ENCODE measurements around the gene PLEKHD1.

Gene PLEKHD1

DNA sequence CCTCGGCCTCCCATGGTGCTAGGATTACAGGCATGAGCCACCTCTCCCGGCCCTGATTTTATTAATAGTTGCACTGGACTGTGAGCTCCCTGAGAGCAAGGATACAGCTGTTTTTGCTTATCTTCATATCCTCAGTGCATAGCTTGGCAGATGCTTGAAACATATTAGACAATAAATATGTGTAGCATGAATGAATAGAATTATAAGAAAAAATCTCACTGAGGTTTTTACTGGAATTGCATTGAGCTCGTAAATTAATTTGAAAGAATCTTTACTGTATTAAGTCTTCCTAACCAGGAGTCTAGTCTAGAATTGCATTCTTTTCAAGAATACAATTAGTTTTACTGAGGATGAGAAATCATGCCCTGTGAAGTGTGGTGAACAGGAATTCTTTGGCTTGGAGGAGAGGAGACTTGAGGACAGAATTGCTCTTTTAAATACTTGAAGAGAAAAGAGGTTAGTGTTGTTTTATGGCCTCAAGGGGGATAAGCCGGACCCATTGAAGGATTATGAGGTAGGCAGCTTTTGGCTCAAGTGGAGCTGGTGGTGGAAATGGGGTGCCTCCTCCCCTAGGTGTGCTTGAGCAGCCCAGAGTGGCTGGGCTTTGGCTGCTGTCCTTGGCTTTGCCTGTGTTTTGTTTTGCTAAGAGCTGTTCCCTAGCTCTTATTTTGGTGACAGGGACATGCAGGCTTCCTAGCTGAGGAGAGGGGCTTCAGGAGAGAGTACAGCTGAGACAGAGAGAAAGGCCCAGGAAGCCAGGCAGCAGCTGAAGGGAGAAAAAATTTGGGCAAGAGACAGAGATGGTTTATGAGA lies 34.0 kb downstream of the PLEKHD1 start:
- DNase-seq (ENCODE audit: low read depth in 2 of 2), result no peak

DNA sequence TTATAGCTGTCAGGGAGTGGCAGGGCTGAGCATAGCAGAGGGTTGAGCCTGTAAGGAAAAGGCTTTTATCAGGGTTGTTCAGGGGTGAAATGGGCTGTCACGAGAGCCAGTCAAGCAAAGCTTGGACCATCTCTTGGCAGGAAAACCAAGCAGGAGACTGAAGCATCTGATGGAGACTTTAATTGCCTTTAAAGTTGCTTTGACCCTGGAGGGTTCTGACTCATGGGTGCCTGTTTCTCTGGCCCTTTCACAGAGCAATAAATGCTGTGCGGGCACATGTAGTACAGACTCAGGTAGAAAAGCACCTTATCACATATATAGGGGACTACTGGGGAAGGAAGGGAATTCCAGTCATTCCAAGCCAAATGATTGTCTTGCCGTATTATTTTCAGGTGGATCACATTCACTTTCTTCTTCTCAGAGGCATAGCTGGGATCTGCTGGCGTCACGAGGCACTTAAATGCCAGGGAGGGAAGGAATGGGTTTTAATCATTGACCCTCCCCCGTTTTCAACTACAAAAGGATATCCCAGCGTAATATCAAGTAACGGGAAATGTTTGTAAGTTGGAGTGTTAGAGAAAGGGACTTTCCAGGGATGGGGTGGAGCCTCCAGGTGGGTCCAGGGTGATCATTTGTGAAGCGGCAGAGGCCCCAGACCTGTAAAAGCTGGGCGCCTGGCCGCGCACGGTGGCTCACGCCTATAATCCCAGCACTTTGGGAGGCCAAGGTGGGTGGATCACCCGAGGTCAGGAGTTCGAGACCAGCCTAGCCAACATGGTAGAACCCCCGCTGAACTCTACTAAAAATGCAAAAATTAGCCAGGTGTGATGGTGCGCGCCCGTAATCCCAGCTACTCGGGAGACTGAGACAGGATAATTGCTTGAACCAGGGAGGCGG lies 34.9 kb downstream of the PLEKHD1 start:
- no peak for DNase-seq (ENCODE audit: low read depth in 2 of 2)

DNA sequence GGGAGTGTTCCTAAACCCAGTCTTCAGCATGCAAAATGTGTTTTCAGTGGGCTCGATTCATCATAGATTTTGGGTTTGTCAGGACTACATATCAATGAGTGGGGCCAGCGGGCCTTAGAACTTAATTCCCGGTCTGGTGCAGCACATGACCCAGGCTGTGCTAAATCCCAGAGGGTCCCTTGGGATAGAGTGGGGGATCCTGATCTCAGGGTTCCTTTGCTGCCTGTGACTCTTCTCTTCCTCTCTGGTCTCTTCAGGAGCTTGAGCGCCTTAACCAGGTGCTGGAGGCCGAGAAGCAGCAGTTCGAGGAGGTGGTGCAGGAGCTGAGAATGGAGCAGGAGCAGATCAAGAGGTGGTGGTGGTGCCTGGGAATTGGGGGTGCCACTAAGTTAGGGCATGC lies 37.5 kb downstream of the PLEKHD1 start:
- DNase-seq (ENCODE audit: low read depth in 2 of 2), result no peak

DNA sequence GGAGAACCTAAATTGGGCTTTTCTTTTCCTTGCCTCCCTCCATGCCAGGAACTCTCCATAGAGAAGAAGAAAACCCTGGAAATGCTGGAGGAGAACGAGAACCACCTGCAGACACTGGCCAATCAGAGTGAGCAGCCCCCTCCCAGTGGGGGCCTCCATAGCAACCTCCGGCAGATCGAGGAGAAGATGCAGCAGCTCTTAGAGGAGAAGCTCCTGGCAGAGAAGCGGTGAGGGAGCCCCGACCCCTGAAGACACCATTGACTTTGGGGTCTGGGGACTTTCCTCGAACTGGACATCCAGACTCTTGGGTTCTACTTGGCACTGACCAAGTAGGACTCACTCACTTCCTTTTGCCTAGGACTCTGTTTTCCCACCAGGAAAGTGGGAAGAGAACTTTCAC lies 41.4 kb downstream of the PLEKHD1 start:
- DNase-seq (ENCODE audit: low read depth in 2 of 2), result no peak

DNA sequence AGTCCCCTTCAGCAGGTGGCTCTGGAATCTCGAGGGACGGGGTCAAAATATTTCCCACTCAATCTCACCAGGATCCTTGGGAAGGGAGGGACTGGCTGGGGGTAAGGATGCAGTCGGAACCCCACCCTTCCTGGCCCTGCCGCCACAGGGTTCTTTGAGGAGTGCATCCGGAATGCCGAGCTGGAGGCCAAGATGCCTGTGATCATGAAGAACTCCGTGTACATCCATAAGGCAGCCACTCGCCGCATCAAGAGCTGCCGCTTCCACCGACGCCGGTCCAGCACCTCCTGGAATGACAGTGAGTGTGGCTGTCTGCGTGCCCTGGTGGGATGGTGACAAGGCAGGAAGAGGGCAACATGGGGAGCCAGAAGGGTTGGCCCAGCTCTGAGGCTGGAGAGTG lies 43.1 kb downstream of the PLEKHD1 start:
- no peak for DNase-seq (ENCODE audit: low read depth in 2 of 2)

DNA sequence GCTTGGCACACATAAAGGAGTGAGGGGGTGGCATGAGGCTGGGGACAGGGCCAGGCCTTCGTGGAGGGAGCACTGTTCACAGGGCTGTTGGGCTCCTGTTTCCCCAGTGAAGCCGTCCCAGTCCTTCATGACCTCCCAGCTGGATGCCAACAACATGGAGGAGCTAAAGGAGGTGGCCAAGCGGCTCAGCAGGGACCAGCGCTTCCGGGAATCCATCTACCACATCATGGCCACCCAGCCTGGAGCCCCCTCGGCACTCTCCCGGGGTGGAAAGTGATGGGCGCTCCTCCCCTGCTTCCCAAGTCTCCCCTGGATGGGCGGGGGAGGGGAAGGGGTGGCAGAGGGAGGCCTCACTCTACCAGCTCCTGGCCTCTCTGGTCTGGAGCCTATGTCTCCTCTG lies 43.6 kb downstream of the PLEKHD1 start:
- no peak for DNase-seq (ENCODE audit: low read depth in 2 of 2)

DNA sequence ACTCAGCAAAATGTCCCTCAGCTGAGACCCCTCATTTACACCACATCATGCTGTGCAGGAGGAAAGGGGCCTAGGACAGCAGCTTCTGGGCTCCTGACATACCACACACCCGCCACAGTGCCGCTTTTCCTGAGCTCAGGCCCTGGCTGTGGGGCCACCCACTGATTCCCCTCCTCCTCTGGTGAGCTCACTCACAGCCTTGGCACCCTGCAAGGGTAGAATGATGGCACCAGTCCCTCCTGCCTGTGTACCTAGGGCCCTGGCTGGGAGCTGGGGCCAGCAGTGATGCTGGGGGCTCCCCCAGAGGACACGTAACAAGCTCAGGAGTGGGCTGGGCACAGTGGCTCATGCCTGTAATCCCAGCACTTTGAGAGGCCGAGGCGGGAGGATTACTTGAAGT lies 44.4 kb downstream of the PLEKHD1 start:
- no peak for DNase-seq (ENCODE audit: low read depth in 2 of 2)

DNA sequence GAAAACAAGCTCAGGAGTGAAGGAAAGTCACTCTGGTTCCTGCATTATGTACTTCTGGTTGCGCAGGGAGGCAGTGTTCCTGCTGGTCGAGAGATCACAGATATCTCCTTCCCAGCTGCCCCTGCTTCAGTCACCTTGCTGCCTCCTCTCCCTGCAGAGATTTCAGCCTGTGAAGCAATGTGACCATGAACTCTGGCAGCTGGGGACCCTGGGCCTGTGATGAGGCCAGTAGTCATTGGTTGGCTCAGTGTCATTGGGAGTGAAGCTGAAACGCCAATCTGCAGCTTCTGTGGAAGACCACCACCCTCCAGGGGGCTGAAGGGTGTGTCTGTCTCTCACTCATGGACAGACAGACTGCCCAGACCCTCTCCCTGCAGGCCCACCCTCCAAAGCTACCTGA lies 45.0 kb downstream of the PLEKHD1 start:
- DNase-seq (ENCODE audit: low read depth in 2 of 2), result no peak

DNA sequence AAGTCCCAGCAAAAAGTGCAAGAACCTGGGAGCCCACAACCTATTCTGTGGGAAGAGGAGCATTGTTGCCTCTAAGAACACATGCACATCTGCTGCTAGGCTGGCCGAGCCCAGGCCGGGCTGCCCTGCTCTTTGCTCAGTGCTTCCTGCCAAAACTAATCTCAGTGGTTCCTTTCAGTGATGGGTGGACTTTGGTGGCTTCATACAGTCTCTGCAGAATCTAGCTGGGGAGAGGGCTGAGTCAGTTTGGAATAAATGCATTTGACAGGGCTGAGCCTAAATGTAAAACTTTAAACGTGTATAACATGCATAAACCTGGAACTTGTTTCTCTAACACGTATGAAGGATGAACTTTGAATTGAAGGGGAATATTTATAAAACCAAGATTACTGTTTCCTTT lies 45.6 kb downstream of the PLEKHD1 start:
- DNase-seq (ENCODE audit: low read depth in 2 of 2), result no peak

DNA sequence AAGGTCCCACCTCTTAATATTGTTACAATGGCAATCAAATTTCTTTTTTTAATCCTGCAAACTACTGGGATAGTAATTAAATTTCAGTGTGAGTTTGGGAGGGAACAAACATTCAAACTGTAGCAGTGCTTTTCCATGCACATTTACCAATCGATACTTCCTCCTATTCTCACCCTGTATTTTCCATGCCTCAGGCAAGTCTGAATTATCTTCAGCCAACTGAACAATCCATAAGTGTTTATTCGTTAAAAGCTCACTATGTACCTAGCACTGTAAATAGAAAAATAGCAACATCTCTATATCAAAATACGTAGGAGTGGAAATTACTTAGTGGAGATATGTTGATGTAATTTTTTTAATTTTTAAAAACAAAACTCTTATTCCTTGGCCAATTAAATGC lies 46.6 kb downstream of the PLEKHD1 start:
- no peak for DNase-seq (ENCODE audit: low read depth in 2 of 2)

DNA sequence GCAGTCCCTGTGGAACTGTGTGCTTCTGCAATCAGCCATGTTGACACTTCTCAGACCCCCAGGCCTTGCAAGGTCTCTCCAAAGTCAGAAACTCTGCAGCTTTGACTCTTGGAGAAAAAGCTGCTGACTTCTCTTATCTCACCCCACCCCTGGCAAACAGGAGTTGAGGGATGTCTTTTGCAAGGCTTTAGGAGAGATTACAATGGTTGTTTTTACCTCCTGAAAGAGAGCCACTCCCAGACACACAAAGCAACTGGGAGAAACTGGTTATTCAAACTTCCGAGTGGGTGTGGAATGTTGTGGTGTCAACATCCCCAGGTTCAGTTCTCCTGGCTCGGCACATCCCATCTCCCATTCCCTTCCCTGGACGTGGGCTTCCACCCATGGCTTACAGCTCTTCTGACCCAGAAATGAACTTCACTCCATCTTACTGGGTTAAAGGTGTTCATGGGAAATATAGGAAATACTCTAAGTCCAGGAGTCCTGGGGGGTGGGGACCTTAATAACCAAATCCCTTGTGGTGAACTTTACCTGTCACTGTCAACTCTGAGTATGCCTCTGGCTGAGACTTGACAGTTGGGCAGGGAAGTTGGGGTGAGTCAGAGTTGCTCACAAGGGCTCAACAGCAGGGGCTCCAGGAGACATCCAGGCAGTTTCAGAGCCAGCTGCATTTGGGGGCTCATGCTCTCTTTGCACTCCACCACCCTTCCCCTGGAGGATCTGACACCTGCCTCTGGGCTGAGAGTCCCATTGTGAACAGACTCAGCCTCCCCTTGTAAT lies 48.2 kb downstream of the PLEKHD1 start:
- no peak for DNase-seq (ENCODE audit: low read depth in 2 of 2)

DNA sequence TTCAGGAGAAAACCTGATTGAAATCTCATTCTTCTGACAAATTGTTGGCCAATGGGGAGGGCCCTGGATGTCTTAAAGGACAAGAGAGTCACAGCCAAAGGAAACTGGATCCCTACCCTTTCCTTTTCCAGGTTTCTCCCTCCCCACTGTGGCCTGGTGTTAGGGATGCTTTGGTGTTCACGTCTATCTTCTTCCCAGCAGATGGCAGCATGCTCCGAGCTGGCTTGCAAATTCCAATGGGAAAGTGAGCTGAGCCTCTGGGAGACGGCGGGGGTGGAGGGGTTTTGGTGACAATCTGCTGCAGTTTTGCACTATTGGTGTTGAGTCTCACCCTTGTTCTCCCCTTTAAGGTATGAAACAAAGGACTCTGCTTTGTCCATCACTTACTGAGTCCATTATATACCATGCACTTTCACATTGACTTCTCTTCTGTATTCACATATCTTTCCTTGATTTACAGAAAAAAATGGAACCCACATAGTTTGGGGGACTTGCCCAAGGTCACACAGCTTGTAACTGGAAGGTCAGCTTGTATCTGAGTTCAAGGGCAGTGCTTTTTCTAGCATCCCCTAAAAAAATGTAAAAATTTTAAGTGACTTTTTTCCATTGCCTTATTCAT lies 50.8 kb downstream of the PLEKHD1 start:
- DNase-seq (ENCODE audit: low read depth in 2 of 2), result no peak

DNA sequence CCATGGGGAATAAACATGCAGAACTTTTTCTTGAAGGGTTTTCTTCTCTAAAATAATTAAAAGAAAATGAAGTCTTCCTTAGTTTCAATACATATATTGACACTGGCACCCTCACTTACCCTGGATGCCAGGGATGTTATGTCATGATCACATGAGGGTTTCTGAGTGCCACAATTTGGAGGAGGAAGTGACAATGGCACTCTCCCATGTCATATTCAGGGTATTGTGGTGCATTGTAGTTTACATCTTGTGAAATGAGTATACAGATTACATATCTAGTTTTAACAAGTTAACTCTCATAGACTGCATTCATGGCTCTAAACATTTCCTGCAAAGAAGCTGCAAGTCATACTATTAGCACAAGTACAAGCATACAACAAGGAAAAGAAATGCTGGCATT lies 52.4 kb downstream of the PLEKHD1 start:
- DNase-seq (ENCODE audit: low read depth in 2 of 2), result no peak

DNA sequence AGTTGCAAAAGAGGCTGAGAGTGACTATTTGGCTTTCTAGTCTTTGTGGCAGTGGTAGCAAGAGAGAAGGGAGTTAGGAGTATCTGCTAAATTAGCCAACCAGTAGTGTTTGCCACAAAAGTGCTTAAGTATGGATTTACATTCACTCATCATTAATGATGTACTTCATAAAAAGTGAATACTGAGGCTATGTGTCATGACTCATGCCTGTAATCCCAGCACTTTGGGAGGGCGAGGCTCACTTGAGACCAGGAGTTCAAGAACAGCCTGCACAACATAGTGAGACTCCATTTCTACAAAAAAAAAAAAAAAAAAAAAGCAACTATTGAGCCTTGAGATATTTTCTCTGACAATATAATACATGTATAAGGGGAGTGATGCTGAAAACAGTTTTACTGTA lies 53.4 kb downstream of the PLEKHD1 start:
- DNase-seq (ENCODE audit: low read depth in 2 of 2), result no peak

DNA sequence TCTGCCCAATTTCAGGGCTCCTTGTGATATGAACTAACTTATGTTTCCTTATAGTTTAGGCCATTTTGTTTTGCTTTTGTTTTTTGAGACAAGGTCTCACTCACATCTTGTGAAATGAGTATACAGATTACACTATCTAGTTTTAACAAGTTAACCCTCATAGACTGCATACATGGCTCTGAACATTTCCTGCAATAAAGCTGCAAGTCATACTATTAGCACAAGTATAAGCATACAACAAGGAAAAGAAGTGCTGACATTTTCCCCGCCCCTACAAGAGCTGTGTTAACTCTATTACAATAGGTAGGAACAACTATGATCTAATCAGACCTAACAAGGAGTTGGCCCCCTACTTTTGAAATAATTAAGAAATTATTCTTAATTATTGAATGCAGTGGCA lies 54.2 kb downstream of the PLEKHD1 start:
- DNase-seq (ENCODE audit: low read depth in 2 of 2), result no peak

DNA sequence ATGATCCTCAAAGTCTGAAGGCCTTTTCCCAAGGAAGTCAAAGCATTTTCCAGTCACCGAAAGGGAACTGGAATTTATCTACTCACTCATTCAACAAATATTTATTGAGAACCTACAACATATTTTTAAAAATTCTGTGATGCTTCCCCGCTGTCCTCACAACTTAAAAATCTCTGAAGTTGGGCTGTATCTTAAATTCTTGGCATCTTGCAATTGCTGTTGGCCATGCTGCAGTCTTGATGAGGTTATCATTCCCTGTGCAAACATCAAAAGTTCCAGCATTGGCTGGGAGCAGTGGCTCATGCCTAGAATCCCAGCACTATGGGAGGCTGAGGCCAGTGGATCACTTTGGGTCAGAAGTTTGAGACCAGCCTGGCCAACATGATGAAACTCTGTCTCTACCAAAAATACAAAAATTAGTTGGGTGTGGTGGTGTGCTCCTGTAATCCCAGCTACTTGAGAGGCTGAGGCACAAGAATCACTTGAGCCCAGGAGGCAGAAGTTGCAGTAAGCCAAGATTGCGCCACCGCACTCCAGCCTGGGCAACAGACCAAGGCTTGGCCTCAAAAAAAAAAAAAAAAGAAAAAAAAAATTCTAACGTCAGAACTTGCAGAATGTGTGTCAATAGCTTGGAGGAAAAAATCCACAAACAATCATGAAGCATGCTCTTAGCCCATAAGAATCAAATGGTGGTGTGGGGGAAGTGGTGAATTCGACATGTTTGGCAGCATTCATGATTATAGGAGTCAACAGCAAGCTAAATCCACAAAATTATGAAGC lies 55.3 kb downstream of the PLEKHD1 start:
- no peak for DNase-seq (ENCODE audit: low read depth in 2 of 2)

DNA sequence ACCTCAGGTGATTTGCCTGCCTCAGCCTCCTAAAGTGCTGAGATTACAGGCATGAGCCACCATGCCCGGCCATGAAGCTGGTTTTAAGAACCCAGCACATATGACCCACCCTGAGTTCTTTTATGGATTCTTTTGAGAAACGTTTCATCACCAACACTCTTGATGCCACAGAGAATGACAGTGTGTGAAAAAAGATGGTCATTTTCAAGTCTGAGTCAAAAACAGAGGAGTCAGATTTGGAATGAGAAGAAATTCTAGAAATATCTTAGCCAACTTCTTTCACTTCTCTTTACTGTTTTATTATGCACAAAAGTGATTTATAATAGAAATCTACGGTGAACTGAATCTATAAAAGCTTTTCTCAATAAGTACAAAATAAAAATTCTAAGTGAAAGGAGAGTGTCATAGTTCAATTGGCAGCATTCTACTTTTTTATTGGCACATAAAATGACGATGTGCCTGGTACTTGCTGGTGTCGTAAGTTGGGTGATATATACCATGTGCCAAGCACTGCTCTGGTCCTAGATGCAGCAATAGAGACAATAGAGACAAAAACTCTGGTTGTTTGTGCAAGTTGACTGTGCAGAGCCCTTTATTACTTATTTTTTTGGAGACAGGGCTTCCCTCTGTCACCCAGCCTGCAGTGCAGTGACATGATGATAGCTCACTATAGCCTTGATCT lies 56.3 kb downstream of the PLEKHD1 start:
- DNase-seq (ENCODE audit: low read depth in 2 of 2), result no peak

DNA sequence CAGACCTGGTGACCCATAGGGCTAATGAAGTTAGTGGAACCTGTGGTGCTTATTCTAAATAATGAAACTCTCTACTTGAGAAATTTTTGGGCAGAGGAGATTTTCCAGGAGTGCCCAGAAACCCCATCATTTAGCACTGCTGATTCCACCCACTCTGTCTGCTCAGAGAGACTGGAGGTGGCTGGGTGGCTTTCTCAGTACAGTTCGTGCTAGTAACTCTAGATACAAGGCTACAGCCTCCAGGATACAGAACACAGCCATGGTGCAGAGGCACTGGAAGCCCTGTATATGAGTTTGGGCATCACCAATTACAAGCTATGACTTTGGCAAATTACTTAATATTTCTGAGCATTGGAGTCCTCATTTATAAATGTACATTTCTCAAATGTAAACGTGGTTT lies 57.8 kb downstream of the PLEKHD1 start:
- no peak for DNase-seq (ENCODE audit: low read depth in 2 of 2)

DNA sequence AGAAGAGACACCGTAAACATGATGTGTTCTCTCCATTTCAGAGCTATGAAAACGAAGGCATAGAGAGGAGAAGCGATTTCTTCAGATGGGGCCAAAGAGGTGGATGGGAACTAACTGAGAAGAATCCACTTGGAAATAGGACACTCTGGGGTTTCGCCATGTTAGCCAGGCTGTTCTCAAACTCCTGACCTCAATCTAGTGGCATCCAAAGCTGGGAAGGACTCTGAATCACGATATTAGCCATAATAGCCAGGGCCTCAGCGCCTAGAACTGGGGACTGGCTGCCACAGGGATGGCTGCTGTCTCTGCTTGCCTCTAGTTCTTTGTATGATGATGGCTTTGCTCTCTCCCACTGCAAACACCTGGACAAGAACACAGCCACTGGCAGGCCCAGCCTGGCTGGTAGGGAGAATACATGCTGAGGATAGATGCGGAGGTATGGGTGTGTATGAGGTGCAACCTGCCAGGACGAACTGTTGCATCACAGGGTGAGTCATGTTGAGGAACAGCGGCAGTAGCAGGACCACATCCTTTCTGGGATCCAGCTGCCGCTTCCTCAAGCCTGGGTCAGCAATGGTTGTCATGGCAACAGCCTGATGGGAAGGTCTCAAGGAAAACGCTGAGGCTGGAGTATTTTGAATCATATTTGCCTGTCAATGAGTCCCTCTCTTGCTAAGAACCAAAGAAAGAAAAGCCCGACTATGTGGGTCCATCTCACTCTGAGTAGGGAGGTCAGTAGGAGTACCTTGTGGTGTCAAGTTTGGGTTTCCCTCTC lies 59.0 kb downstream of the PLEKHD1 start:
- DNase-seq (ENCODE audit: low read depth in 2 of 2), result no peak

Data from stimulated activated CD4-positive, alpha-beta T cell treated with anti-CD3 and anti-CD28 coated beads, Interleukin-1b, Interleukin-23, amount 100 ng/mL, for 4 hours (primary cell).